Adrenal gland (tissue), 5 donors: Measurements from ENCODE around the gene ZNF334.

Experiments used
- CTCF ChIP-seq, 6 experiments: fragments of 450-650 bp in 4 of 6; fragments of 200-600 bp in 2 of 6; sonication (generic) in 1 of 6; IDR thresholded peaks; 1 replicate in 5 of 6; 2 replicates in 1 of 6; pipeline versions ENCODE4 v1.5.1 to v1.8.0; 2016 to 2021; ENCODE audit warnings: antibody characterized with exemption in 6 of 6, mild to moderate bottlenecking in 2 of 6, moderate library complexity in 1 of 6
- POLR2A ChIP-seq, 2 donors: fragments of 450-650 bp; IDR thresholded peaks; one replicate each; pipeline ENCODE4 v1.6.1; 2017; ENCODE audit warnings: antibody characterized with exemption in 2 of 2, mild to moderate bottlenecking in 2 of 2, moderate library complexity in 1 of 2
- donor health status: DM: no; HTN: no; CAD: no.

- no peak for TF ChIP-seq CTCF (IDR thresholded peaks at IDR 0.05)
- no peak for TF ChIP-seq POLR2A (IDR thresholded peaks at IDR 0.05)
These were observed 6.2 kb upstream of the ZNF334 start for GRCh38 chr20:46519471-46520068.
